Natural killer cell (primary cell): ENCODE data around the gene TIMM13. TPM values are rescaled to one million over a fixed set of nuclear protein-coding genes. Genes with fewer than 3 reads are reported as not detected.

ENCODE experiments used
- ATAC-seq, 3 donors: fragments of 150-1000 bp in 2 of 3; fragments of 200-7000 bp in 1 of 3; cut with Tn5 transposase; 1 replicate in 1 of 3; 2 replicates in 2 of 3; pipeline ENCODE4 v1.10.0; 2021; ENCODE audit warnings: mild to moderate bottlenecking in 2 of 3, moderate library complexity in 2 of 3
- DNase-seq, 2 donors: peaks; one replicate each; pipeline versions ENCODE4 v3.0.0 to v3.0.0-alpha.2; 2013 to 2021; ENCODE audit warnings: mixed read lengths in 1 of 2
- H3K27ac ChIP-seq: one replicate; pipeline ENCODE4 v1.5.1; 2013; ENCODE audit warnings: mild to moderate bottlenecking, low read length
- H3K27me3 ChIP-seq: one replicate; pipeline ENCODE4 v1.6.1; 2013; ENCODE audit warnings: low read length; ENCODE audit not compliant: control insufficient read depth, insufficient read depth
- H3K36me3 ChIP-seq: one replicate; pipeline ENCODE4 v1.6.1; 2013; ENCODE audit warnings: low read length; ENCODE audit not compliant: control insufficient read depth, insufficient read depth
- H3K4me1 ChIP-seq: one replicate; pipeline ENCODE4 v1.6.1; 2013; ENCODE audit warnings: low read length; ENCODE audit not compliant: control insufficient read depth, insufficient read depth
- H3K4me3 ChIP-seq: one replicate; pipeline ENCODE4 v1.5.1; 2013; ENCODE audit warnings: low read length
- H3K9me3 ChIP-seq: one replicate; pipeline ENCODE4 v1.6.1; 2013; ENCODE audit warnings: low read length; ENCODE audit not compliant: control insufficient read depth, insufficient read depth
- H3K27ac Mint-ChIP-seq, 2 donors: one replicate each; pipeline ENCODE4 v1.8.0; 2022; ENCODE audit warnings: mild to moderate bottlenecking in 2 of 2, mixed read lengths in 2 of 2, moderate library complexity in 1 of 2
- H3K27me3 Mint-ChIP-seq, 2 donors: one replicate each; pipeline ENCODE4 v1.8.0; 2022; ENCODE audit warnings: low read depth in 2 of 2, mixed read lengths in 2 of 2
- H3K36me3 Mint-ChIP-seq: one replicate; pipeline ENCODE4 v1.8.0; 2022; ENCODE audit warnings: mixed read lengths
- H3K4me1 Mint-ChIP-seq, 2 donors: one replicate each; pipeline ENCODE4 v1.8.0; 2022; ENCODE audit warnings: mixed read lengths in 2 of 2
- H3K4me3 Mint-ChIP-seq: one replicate; pipeline ENCODE4 v1.8.0; 2022; ENCODE audit warnings: mild to moderate bottlenecking, moderate library complexity, mixed read lengths
- H3K9me3 Mint-ChIP-seq, 2 donors: one replicate each; pipeline ENCODE4 v1.8.0; 2022; ENCODE audit warnings: mixed read lengths in 2 of 2
- CTCF ChIP-seq: fragments of 200-600 bp; IDR thresholded peaks from one replicate; pipeline ENCODE4 v1.8.0; 2022; ENCODE audit warnings: antibody characterized with exemption
- WGBS: methylation state at CpG from one replicate; pipeline ENCODE4 v1.1.7; 2013; ENCODE audit warnings: missing lambda C conversion rate; ENCODE audit not compliant: insufficient coverage; 5-methylcytosine and 5-hydroxymethylcytosine counted together
- intact Hi-C: fragments of 100-400 bp; cut with micrococcal nuclease; formaldehyde crosslinking; loops from one replicate; pipeline ENCODE4 v1.14.2; 2022
- total RNA-seq, 4 donors: library from RNA; stranded (reverse); fragments of 120-200 nt in 1 of 4; gene quantifications; one replicate each; pipeline versions ENCODE4 v1.2.3 to v1.2.4, GENCODE V29; 2013 to 2022

Gene TIMM13
- total RNA-seq, 3 donors from 2014 or later (not counting 1 experiment from before 2014, with no cell fraction given) = 24.7 to 30.4 (median 25.1) TPM

DNA sequence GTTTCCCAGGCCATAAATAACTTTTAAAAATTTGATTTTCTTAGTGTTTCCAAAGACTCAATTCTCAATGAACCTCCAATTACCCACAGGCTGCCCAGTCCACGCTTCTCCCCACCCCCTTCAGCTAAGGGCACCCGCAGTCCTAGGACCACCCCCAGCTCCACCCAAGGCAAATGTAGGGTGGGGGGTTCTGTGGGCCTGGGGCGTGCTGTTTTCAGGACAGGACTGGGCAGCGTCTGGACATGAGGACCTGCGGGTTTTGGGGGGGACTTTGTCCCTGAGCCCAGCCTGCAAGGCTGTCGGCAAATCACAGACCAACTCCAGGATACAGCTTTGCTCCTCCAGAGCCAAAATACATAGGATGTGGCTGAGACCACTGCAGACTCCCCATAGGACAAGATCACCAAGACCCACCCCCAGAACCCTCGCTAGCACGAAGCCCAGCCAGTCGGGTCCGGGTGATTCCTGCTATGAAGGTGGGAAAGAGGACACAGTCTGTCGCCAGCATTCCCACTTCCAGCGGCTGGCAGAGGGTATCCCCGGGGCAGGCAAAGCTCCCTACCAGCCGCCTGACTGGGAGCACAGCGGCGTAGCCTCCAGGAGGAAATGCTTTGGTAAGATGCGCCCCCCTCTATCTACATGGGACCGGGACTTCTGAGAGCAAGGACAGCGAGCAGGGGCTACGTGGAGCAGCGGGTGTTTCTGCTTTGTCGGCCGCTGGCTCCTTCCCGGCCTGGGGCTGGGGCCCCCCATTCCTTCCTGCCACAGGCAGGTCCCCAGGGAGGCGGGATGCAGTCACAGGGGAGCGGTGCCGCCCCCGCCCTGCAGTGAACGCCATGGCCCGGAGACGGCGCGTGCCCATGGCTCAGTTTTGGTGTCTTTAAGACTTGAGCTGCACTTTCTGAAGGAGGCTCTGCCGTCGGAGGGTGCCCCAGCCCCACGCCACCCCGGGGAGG, 1.6 kb upstream of the TIMM13 start:
- Histone ChIP-seq H3K36me3 (peaks cover 14% of the 10 kb centered on the region), H3K9me3 (no peaks in the 10 kb centered on the region), H3K27ac (no peak overlapping the region), H3K27me3 (no peaks in the 10 kb centered on the region), H3K4me1 (peaks cover 23% of the 10 kb centered on the region), H3K4me3 (no peak overlapping the region)
- Mint-ChIP-seq H3K4me3 (no peak overlapping the region), H3K27me3 (no peaks in the 10 kb centered on the region), H3K27ac (peak overlapping the region; percentile 45 to 96), H3K9me3 (no peaks in the 10 kb centered on the region), H3K4me1 (peaks cover 10 to 14% of the 10 kb centered on the region in 2 donors), H3K36me3 (no peaks in the 10 kb centered on the region)
- DNase-seq (no peak), ATAC-seq (no peak)
- no peak for TF ChIP-seq CTCF
- WGBS = 94% methylated on average over 35 of the region's 37 CpGs
- intact Hi-C loops = no loop called here

DNA sequence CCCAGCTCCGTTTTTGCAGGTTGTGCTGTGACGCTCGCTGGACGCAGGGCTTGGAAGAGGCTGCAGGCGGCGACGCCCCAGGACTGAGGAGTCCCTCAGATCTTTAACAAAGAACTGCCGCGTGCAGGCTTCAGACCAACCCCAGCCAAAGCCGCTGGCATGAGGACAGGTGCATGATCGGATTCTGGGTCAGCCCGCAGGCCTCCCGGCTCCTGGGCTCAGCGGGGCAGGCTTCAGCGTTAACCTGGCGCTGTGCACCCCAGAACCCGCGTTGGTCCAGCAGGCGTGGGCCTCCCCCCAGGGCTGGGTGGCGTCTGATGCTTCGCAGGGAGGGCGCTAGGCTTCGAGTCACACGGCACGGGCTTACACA, 920 bp upstream of the TIMM13 start:
- H3K9me3 ChIP-seq = no peaks in the 10 kb centered on the region
- H3K4me3 ChIP-seq = no peak overlapping the region
- H3K9me3 Mint-ChIP-seq = no peaks in the 10 kb centered on the region
- H3K27ac Mint-ChIP-seq = peak overlapping the region; percentile 96 to 98
- WGBS = 77% methylated on average over 25 of the region's 25 CpGs
- TF ChIP-seq CTCF = no peak
- H3K27me3 ChIP-seq = no peaks in the 10 kb centered on the region
- intact Hi-C loops = no loop called here
- H3K4me3 Mint-ChIP-seq = peak overlapping the region; percentile 97
- ATAC-seq (no peak), DNase-seq (peak in 1 of 2 donors; percentile 29)
- peaks cover 14% of the 10 kb centered on the region for H3K36me3 ChIP-seq
- peaks cover 23% of the 10 kb centered on the region for H3K4me1 ChIP-seq
- H3K27ac ChIP-seq = peak overlapping the region; percentile 86
- no peaks in the 10 kb centered on the region for H3K36me3 Mint-ChIP-seq
- H3K4me1 Mint-ChIP-seq = peaks cover 10 to 14% of the 10 kb centered on the region in 2 donors
- H3K27me3 Mint-ChIP-seq = no peaks in the 10 kb centered on the region

- peak; percentile 2 to 21 (median 7) for ATAC-seq
- H3K4me3 ChIP-seq = peak overlapping the region; percentile 73
- peak overlapping the region; percentile 97 for H3K4me3 Mint-ChIP-seq
- H3K27ac ChIP-seq = peak overlapping the region; percentile 86
- intact Hi-C loops = loop anchor here (1.0 kb wide), 1 partner anchor 30 kb away; no protein-coding TSS in a partner anchor
- peak overlapping the region; percentile 96 to 98 for H3K27ac Mint-ChIP-seq
- peak; percentile 29 to 63 for DNase-seq
- no peaks in the 10 kb centered on the region for H3K27me3 Mint-ChIP-seq
- no peak for TF ChIP-seq CTCF
- H3K36me3 Mint-ChIP-seq = no peaks in the 10 kb centered on the region
- no peaks in the 10 kb centered on the region for H3K9me3 ChIP-seq
- H3K4me1 ChIP-seq = peaks cover 23% of the 10 kb centered on the region
- no peaks in the 10 kb centered on the region for H3K27me3 ChIP-seq
- peaks cover 12% of the 10 kb centered on the region for H3K36me3 ChIP-seq
- peaks cover 10 to 14% of the 10 kb centered on the region in 2 donors for H3K4me1 Mint-ChIP-seq
- H3K9me3 Mint-ChIP-seq = no peaks in the 10 kb centered on the region
- 4% methylated on average over 66 of the region's 66 CpGs for WGBS
These were observed 566 bp downstream of the TIMM13 start for GRCh38 chr19:2426611-2427428.
